CD4-positive, alpha-beta memory T cell (primary cell): ENCODE data around the gene RNF5. TPM values are rescaled to one million over a fixed set of nuclear protein-coding genes. Genes with fewer than 3 reads are reported as not detected.

Experiments used
- CTCF ChIA-PET: fragments of 350-600 bp; sonication (Branson Sonifier 250); formaldehyde crosslinking; loops from one replicate; lab custom pipeline; 2021; ENCODE audit warnings: inconsistent platforms; ENCODE audit not compliant: partially characterized antibody; lab: Charles Lee
- POLR2A ChIA-PET: fragments of 350-600 bp; sonication (Branson Sonifier 250); formaldehyde crosslinking; loops from one replicate; lab custom pipeline; 2021; ENCODE audit not compliant: partially characterized antibody; lab: Charles Lee
- DNase-seq, 5 donors: peaks; one replicate each; pipeline versions ENCODE4 v3.0.0 to v3.0.0-alpha.2; 2020 to 2022; ENCODE audit warnings: mixed read lengths in 1 of 5
- H3K27ac ChIP-seq: one replicate; pipeline ENCODE4 v1.7.0; 2013; ENCODE audit warnings: low read depth, low read length
- H3K27me3 ChIP-seq: 2 replicates; pipeline ENCODE4 v1.7.0; 2013; ENCODE audit warnings: mild to moderate bottlenecking, low read length, moderate library complexity; ENCODE audit not compliant: insufficient read depth
- H3K36me3 ChIP-seq: 2 replicates; pipeline ENCODE4 v1.7.0; 2013; ENCODE audit warnings: mild to moderate bottlenecking, low read length, moderate library complexity; ENCODE audit not compliant: insufficient read depth
- H3K4me1 ChIP-seq: 2 replicates; pipeline ENCODE4 v1.7.0; 2013; ENCODE audit warnings: mild to moderate bottlenecking, low read length, moderate library complexity; ENCODE audit not compliant: insufficient read depth
- H3K4me3 ChIP-seq, 2 donors: one replicate each; pipeline ENCODE4 v1.7.0; 2013; ENCODE audit warnings: low read length in 2 of 2, mild to moderate bottlenecking in 1 of 2
- H3K9me3 ChIP-seq, 2 donors: one replicate each; pipeline ENCODE4 v1.7.0; 2013; ENCODE audit warnings: low read length in 2 of 2, control low read depth in 1 of 2; ENCODE audit not compliant: control insufficient read depth in 1 of 2
- H3K27ac Mint-ChIP-seq, 7 donors: one replicate each; pipeline ENCODE4 v1.8.0; 2020 to 2021; ENCODE audit warnings: mixed read lengths in 7 of 7, mild to moderate bottlenecking in 6 of 7, inconsistent platforms in 3 of 7, moderate library complexity in 3 of 7
- H3K27me3 Mint-ChIP-seq, 2 donors: one replicate each; pipeline ENCODE4 v1.8.0; 2020 to 2021; ENCODE audit warnings: mixed read lengths in 2 of 2
- H3K36me3 Mint-ChIP-seq, 2 donors: one replicate each; pipeline ENCODE4 v1.8.0; 2020 to 2021; ENCODE audit warnings: mixed read lengths in 2 of 2, inconsistent platforms in 1 of 2, mild to moderate bottlenecking in 1 of 2
- H3K4me1 Mint-ChIP-seq, 4 donors: one replicate each; pipeline ENCODE4 v1.8.0; 2020 to 2021; ENCODE audit warnings: mixed read lengths in 4 of 4, mild to moderate bottlenecking in 1 of 4
- H3K4me3 Mint-ChIP-seq, 8 donors: one replicate each; pipeline ENCODE4 v1.8.0; 2020 to 2021; ENCODE audit warnings: mixed read lengths in 8 of 8, mild to moderate bottlenecking in 7 of 8, moderate library complexity in 6 of 8, inconsistent platforms in 3 of 8
- H3K9me3 Mint-ChIP-seq, 8 donors: one replicate each; pipeline ENCODE4 v1.8.0; 2020 to 2021; ENCODE audit warnings: mixed read lengths in 8 of 8, mild to moderate bottlenecking in 5 of 8, inconsistent platforms in 3 of 8, moderate library complexity in 1 of 8
- intact Hi-C: fragments of 100-400 bp; cut with micrococcal nuclease; formaldehyde crosslinking; loops from one replicate; pipeline ENCODE4 v1.15.1; 2023
- microRNA-seq: library from miRNA; unstranded; fragments of <30 nt; microRNA quantifications from one replicate; pipeline ENCODE4 v1.2.0, GENCODE V29; 2021; ENCODE audit warnings: borderline replicate concordance, borderline number of aligned reads, borderline microRNAs expressed, mixed read lengths
- polyA plus RNA-seq, 2 donors: library from polyadenylated mRNA; unstranded; fragments of 300-500 nt; fragmentation: Illumina TruSeq; gene quantifications; one replicate each; pipeline ENCODE4 v1.2.3, GENCODE V29; 2021
- total RNA-seq, 2 experiments: library from RNA; stranded (reverse); gene quantifications; one replicate each; pipeline ENCODE4 v1.2.3, GENCODE V29; 2021

RNF5 gene
- total and polyA plus RNA-seq, 4 experiments from 2014 or later: 44.2 to 129 (median 74.7) TPM

GRCh38 chr6:32223258-32224235 lies 45.3 kb downstream of the RNF5 start, which contains the start of gene NOTCH4:
Gene NOTCH4 (minus strand): TSS chr6:32224067. CDS start chr6:32223928, 139 bp downstream.
- Mint-ChIP-seq H3K4me1 (peaks cover 0 to 4% (median 2%) of the 10 kb centered on the region in 4 donors), H3K27me3 (no peaks in the 10 kb centered on the region), H3K27ac (peak within 1 kb of the TSS in 3 of 7 donors; percentile 15 to 60 (median 22)), H3K9me3 (no peaks in the 10 kb centered on the region), H3K4me3 (no peak within 1 kb of the TSS), H3K36me3 (no peaks in the 10 kb centered on the region)
- Histone ChIP-seq H3K27ac (no peak within 1 kb of the TSS), H3K9me3 (no peaks in the 10 kb centered on the region), H3K36me3 (no peaks in the 10 kb centered on the region), H3K4me3 (no peak within 1 kb of the TSS), H3K27me3 (no peaks in the 10 kb centered on the region), H3K4me1 (no peaks in the 10 kb centered on the region)
- CTCF ChIA-PET: no interaction called here
- POLR2A ChIA-PET: no interaction called here
- intact Hi-C loops: no loop called here
- DNase-seq: no peak

GRCh38 chr6:32224696-32225095 lies 46.5 kb downstream of the RNF5 start:
- H3K27me3 Mint-ChIP-seq: no peaks in the 10 kb centered on the region

GRCh38 chr6:32226434-32226833 lies 48.2 kb downstream of the RNF5 start:
- Histone ChIP-seq H3K9me3 (no peaks in the 10 kb centered on the region), H3K36me3 (no peaks in the 10 kb centered on the region), H3K4me1 (no peaks in the 10 kb centered on the region), H3K27me3 (no peaks in the 10 kb centered on the region), H3K4me3 (no peak overlapping the region), H3K27ac (no peak overlapping the region)
- ChIA-PET POLR2A (no interaction called here), CTCF (no interaction called here)
- Mint-ChIP-seq H3K36me3 (no peaks in the 10 kb centered on the region), H3K9me3 (no peaks in the 10 kb centered on the region), H3K27me3 (no peaks in the 10 kb centered on the region), H3K27ac (no peak overlapping the region), H3K4me1 (peaks cover 0 to 4% (median 2%) of the 10 kb centered on the region in 4 donors), H3K4me3 (no peak overlapping the region)
- no peak for DNase-seq
- intact Hi-C loops: no loop called here

More at GRCh38 chr6:32224696-32225095, 46.5 kb downstream of the RNF5 start:
- Mint-ChIP-seq H3K36me3 (no peaks in the 10 kb centered on the region), H3K4me1 (peaks cover 0 to 4% (median 2%) of the 10 kb centered on the region in 4 donors), H3K27ac (peak overlapping the region in 2 of 7 donors; percentile 15 to 22), H3K4me3 (no peak overlapping the region), H3K9me3 (no peaks in the 10 kb centered on the region)
- Histone ChIP-seq H3K4me3 (no peak overlapping the region), H3K4me1 (no peaks in the 10 kb centered on the region), H3K9me3 (no peaks in the 10 kb centered on the region), H3K36me3 (no peaks in the 10 kb centered on the region), H3K27me3 (no peaks in the 10 kb centered on the region), H3K27ac (no peak overlapping the region)
- POLR2A ChIA-PET: no interaction called here
- intact Hi-C loops: no loop called here
- no peak for DNase-seq
- CTCF ChIA-PET: no interaction called here

Small RNAs within 50 kb of the gene (microRNA-seq; reads per million reads assigned to microRNA genes)
- gene MIR6721 (not detected), gene MIR6833 (not detected)

Other genes with a start within 250 kb of the RNF5 start
- under 1 TPM in 1 of 2 experiments, not detected in 1; 0.64 TPM for gene CFB, start 232.3 kb upstream of the RNF5 start, total RNA-seq
- not detected for gene CFB, start 232.3 kb upstream of the RNF5 start, polyA plus RNA-seq
- 10 to 100 TPM; 45.8 to 49.0 TPM for gene NELFE, start 219.4 kb upstream of the RNF5 start, total RNA-seq
- gene NELFE, start 219.4 kb upstream of the RNF5 start, polyA plus RNA-seq: 10 to 100 TPM; 67.0 to 78.5 TPM
- gene SKIC2, start 219.2 kb upstream of the RNF5 start, total RNA-seq: 100 to 1,000 TPM; 117 to 119 TPM
- 10 to 100 TPM; 21.8 to 23.0 TPM for gene SKIC2, start 219.2 kb upstream of the RNF5 start, polyA plus RNA-seq
- 10 to 100 TPM; 27.8 to 30.3 TPM for gene DXO, start 206.3 kb upstream of the RNF5 start, total RNA-seq
- 10 to 100 TPM; 10.8 to 11.7 TPM for gene DXO, start 206.3 kb upstream of the RNF5 start, polyA plus RNA-seq
- 1 to 10 TPM; 6.7 to 9.8 TPM for gene C4A, start 196.3 kb upstream of the RNF5 start, total RNA-seq
- under 1 TPM in 1 of 2 donors, not detected in 1; 0.17 TPM for gene C4A, start 196.3 kb upstream of the RNF5 start, polyA plus RNA-seq
- 1 to 10 TPM; 5.0 to 5.8 TPM for gene C4B, start 163.6 kb upstream of the RNF5 start, total RNA-seq
- gene C4B, start 163.6 kb upstream of the RNF5 start, polyA plus RNA-seq: under 1 TPM in 1 of 2 donors, not detected in 1; 0.36 TPM
- gene CYP21A2, start 140.0 kb upstream of the RNF5 start, total RNA-seq: under 1 TPM; 0.39 to 0.61 TPM
- not detected for gene CYP21A2, start 140.0 kb upstream of the RNF5 start, polyA plus RNA-seq
- gene TNXB, start 69.1 kb upstream of the RNF5 start, total RNA-seq: 10 to 100 TPM; 16.5 to 22.4 TPM
- gene TNXB, start 69.1 kb upstream of the RNF5 start, polyA plus RNA-seq: under 1 TPM in 1 of 2 donors, not detected in 1; 0.31 TPM
- 100 to 1,000 TPM; 151 to 154 TPM for gene ATF6B, start 50.2 kb upstream of the RNF5 start, total RNA-seq
- 10 to 100 TPM; 11.4 to 27.7 TPM for gene ATF6B, start 50.2 kb upstream of the RNF5 start, polyA plus RNA-seq
- 1 to 10 TPM; 2.2 to 2.8 TPM for gene FKBPL, start 48.1 kb upstream of the RNF5 start, total RNA-seq
- gene FKBPL, start 48.1 kb upstream of the RNF5 start, polyA plus RNA-seq: 1 to 10 TPM; 2.0 to 3.0 TPM
- 1 to 10 TPM; 1.5 to 1.9 TPM for gene PRRT1, start 26.5 kb upstream of the RNF5 start, total RNA-seq
- gene PRRT1, start 26.5 kb upstream of the RNF5 start, polyA plus RNA-seq: under 1 TPM in 1 of 2 donors, not detected in 1; 0.60 TPM
- gene PPT2, start 24.3 kb upstream of the RNF5 start, total RNA-seq: 10 to 100 TPM; 12.7 to 15.4 TPM
- 1 to 10 TPM; 3.8 TPM for gene PPT2, start 24.3 kb upstream of the RNF5 start, polyA plus RNA-seq
- 10 to 100 TPM; 16.6 TPM for gene EGFL8, start 13.8 kb upstream of the RNF5 start, total RNA-seq
- gene EGFL8, start 13.8 kb upstream of the RNF5 start, polyA plus RNA-seq: under 1 TPM in 1 of 2 donors, not detected in 1; 0.23 TPM
- 10 to 100 TPM; 32.2 to 32.8 TPM for gene AGPAT1, start 2.3 kb upstream of the RNF5 start, total RNA-seq
- 10 to 100 TPM; 15.3 to 16.4 TPM for gene AGPAT1, start 2.3 kb upstream of the RNF5 start, polyA plus RNA-seq
- gene AGER, start 5.8 kb downstream of the RNF5 start, total RNA-seq: 10 to 100 TPM; 74.8 to 77.3 TPM
- gene AGER, start 5.8 kb downstream of the RNF5 start, polyA plus RNA-seq: under 1 TPM in 1 of 2 donors, not detected in 1; 0.62 TPM
- 100 to 1,000 TPM; 188 to 192 TPM for gene PBX2, start 11.8 kb downstream of the RNF5 start, total RNA-seq
- 1 to 10 TPM in 1 of 2 donors, under 1 TPM in 1; 0.57 to 1.8 TPM for gene PBX2, start 11.8 kb downstream of the RNF5 start, polyA plus RNA-seq
- gene GPSM3, start 14.2 kb downstream of the RNF5 start, total RNA-seq: 100 to 1,000 TPM; 309 to 313 TPM
- gene GPSM3, start 14.2 kb downstream of the RNF5 start, polyA plus RNA-seq: 100 to 1,000 TPM; 110 to 165 TPM
- 1 to 10 TPM in 1 of 2 experiments, under 1 TPM in 1; 0.35 to 1.2 TPM for gene NOTCH4, start 45.7 kb downstream of the RNF5 start, total RNA-seq
- under 1 TPM in 1 of 2 donors, not detected in 1; 0.70 TPM for gene NOTCH4, start 45.7 kb downstream of the RNF5 start, polyA plus RNA-seq
- not detected for gene TSBP1, start 193.5 kb downstream of the RNF5 start, total RNA-seq
- not detected for gene TSBP1, start 193.5 kb downstream of the RNF5 start, polyA plus RNA-seq
- gene BTNL2, start 228.8 kb downstream of the RNF5 start, total RNA-seq: not detected
- gene BTNL2, start 228.8 kb downstream of the RNF5 start, polyA plus RNA-seq: not detected